ENCODE results near the gene AGK.
"Not testable (repeated sequence)": the region's sequence is repeated elsewhere in the genome, so short reads cannot be mapped to it uniquely, and the experiment has no call there.

The AGK gene

GRCh38 chr7:141534757-141535737 is 16.2 kb upstream of the AGK start:
- H3K27me3 Mint-ChIP-seq: peaks cover 22% of the 10 kb centered on the region
- H3K4me3 Mint-ChIP-seq: no peak overlapping the region
- no peak overlapping the region for H3K27ac Mint-ChIP-seq
- no peaks in the 10 kb centered on the region for H3K9me3 Mint-ChIP-seq
- H3K4me1 Mint-ChIP-seq: no peaks in the 10 kb centered on the region
- no peaks in the 10 kb centered on the region for H3K36me3 Mint-ChIP-seq

GRCh38 chr7:141537906-141538305 is 13.3 kb upstream of the AGK start:
- Mint-ChIP-seq H3K36me3 (no peaks in the 10 kb centered on the region), H3K27ac (no peak overlapping the region), H3K27me3 (peaks cover 16% of the 10 kb centered on the region), H3K4me3 (no peak overlapping the region), H3K4me1 (no peaks in the 10 kb centered on the region), H3K9me3 (no peaks in the 10 kb centered on the region)

GRCh38 chr7:141541375-141541774 is 9.8 kb upstream of the AGK start:
- no peak overlapping the region for H3K4me3 Mint-ChIP-seq
- peaks cover 2% of the 10 kb centered on the region for H3K27me3 Mint-ChIP-seq
- H3K9me3 Mint-ChIP-seq: no peaks in the 10 kb centered on the region
- H3K36me3 Mint-ChIP-seq: no peaks in the 10 kb centered on the region
- no peaks in the 10 kb centered on the region for H3K4me1 Mint-ChIP-seq
- H3K27ac Mint-ChIP-seq: no peak overlapping the region

- no peaks in the 10 kb centered on the region for H3K9me3 Mint-ChIP-seq
Measured at GRCh38 chr7:141544831-141545230, 6.4 kb upstream of the AGK start.

GRCh38 chr7:141549582-141549981 is 1.6 kb upstream of the AGK start:
- H3K27ac Mint-ChIP-seq: no peak overlapping the region
- no peaks in the 10 kb centered on the region for H3K9me3 Mint-ChIP-seq
- no peak overlapping the region for H3K4me3 Mint-ChIP-seq
- H3K27me3 Mint-ChIP-seq: peaks cover 2% of the 10 kb centered on the region
- H3K4me1 Mint-ChIP-seq: peaks cover 33% of the 10 kb centered on the region
- peaks cover 2% of the 10 kb centered on the region for H3K36me3 Mint-ChIP-seq

More at GRCh38 chr7:141544831-141545230, 6.4 kb upstream of the AGK start:
- no peaks in the 10 kb centered on the region for H3K4me1 Mint-ChIP-seq
- peaks cover 2% of the 10 kb centered on the region for H3K27me3 Mint-ChIP-seq
- no peak overlapping the region for H3K27ac Mint-ChIP-seq
- H3K4me3 Mint-ChIP-seq: no peak overlapping the region
- no peaks in the 10 kb centered on the region for H3K36me3 Mint-ChIP-seq

GRCh38 chr7:141550386-141551093 is 670 bp upstream of the AGK start:
- Mint-ChIP-seq H3K4me1 (peaks cover 40% of the 10 kb centered on the region), H3K36me3 (peaks cover 4% of the 10 kb centered on the region)

GRCh38 chr7:141551782-141552181 is 572 bp downstream of the AGK start:
- Mint-ChIP-seq H3K36me3 (peaks cover 12% of the 10 kb centered on the region), H3K9me3 (no peaks in the 10 kb centered on the region), H3K4me1 (peaks cover 45% of the 10 kb centered on the region), H3K4me3 (peak overlapping the region; percentile 93), H3K27me3 (peaks cover 2% of the 10 kb centered on the region), H3K27ac (peak overlapping the region; percentile 82)

More at GRCh38 chr7:141550386-141551093, 670 bp upstream of the AGK start:
- peak overlapping the region; percentile 97 for H3K27ac Mint-ChIP-seq
- H3K4me3 Mint-ChIP-seq: peak overlapping the region; percentile 93
- peaks cover 2% of the 10 kb centered on the region for H3K27me3 Mint-ChIP-seq
- no peaks in the 10 kb centered on the region for H3K9me3 Mint-ChIP-seq

GRCh38 chr7:141557360-141557759 is 6.2 kb downstream of the AGK start:
- Mint-ChIP-seq H3K4me3 (peak overlapping the region; percentile 51), H3K9me3 (no peaks in the 10 kb centered on the region), H3K36me3 (peaks cover 43% of the 10 kb centered on the region), H3K4me1 (peaks cover 76% of the 10 kb centered on the region), H3K27ac (peak overlapping the region; percentile 69), H3K27me3 (no peaks in the 10 kb centered on the region)

- H3K4me3 Mint-ChIP-seq: peak overlapping the region; percentile 51
- H3K4me1 Mint-ChIP-seq: peaks cover 75% of the 10 kb centered on the region
- not testable (repeated sequence) for H3K27me3 Mint-ChIP-seq, H3K9me3 Mint-ChIP-seq
- peak overlapping the region; percentile 69 for H3K27ac Mint-ChIP-seq
- peaks cover 44% of the 10 kb centered on the region for H3K36me3 Mint-ChIP-seq
Measured at GRCh38 chr7:141557831-141558531, 6.8 kb downstream of the AGK start.

- Mint-ChIP-seq H3K27ac (peak overlapping the region; percentile 60), H3K36me3 (peaks cover 50% of the 10 kb centered on the region), H3K27me3 (no peaks in the 10 kb centered on the region), H3K4me3 (peak overlapping the region; percentile 40), H3K4me1 (peaks cover 75% of the 10 kb centered on the region), H3K9me3 (peaks cover under 1% of the 10 kb centered on the region)
Measured at GRCh38 chr7:141558544-141559183, 7.5 kb downstream of the AGK start.

GRCh38 chr7:141559961-141560360 is 8.8 kb downstream of the AGK start:
- Mint-ChIP-seq H3K9me3 (peaks cover 7% of the 10 kb centered on the region), H3K4me1 (peaks cover 79% of the 10 kb centered on the region)

GRCh38 chr7:141562036-141562435 is 10.8 kb downstream of the AGK start:
- H3K9me3 Mint-ChIP-seq: peaks cover 7% of the 10 kb centered on the region
- H3K27ac Mint-ChIP-seq: peak overlapping the region; percentile 42
- H3K4me3 Mint-ChIP-seq: no peak overlapping the region
- no peaks in the 10 kb centered on the region for H3K27me3 Mint-ChIP-seq
- H3K36me3 Mint-ChIP-seq: peaks cover 66% of the 10 kb centered on the region
- H3K4me1 Mint-ChIP-seq: peaks cover 85% of the 10 kb centered on the region

More at GRCh38 chr7:141559961-141560360, 8.8 kb downstream of the AGK start:
- Mint-ChIP-seq H3K27me3 (no peaks in the 10 kb centered on the region), H3K36me3 (peaks cover 62% of the 10 kb centered on the region), H3K4me3 (no peak overlapping the region), H3K27ac (peak overlapping the region; percentile 32)

- Mint-ChIP-seq H3K36me3 (peaks cover 65% of the 10 kb centered on the region), H3K4me1 (peaks cover 84% of the 10 kb centered on the region), H3K27me3 (no peaks in the 10 kb centered on the region), H3K4me3 (no peak overlapping the region), H3K9me3 (peaks cover 7% of the 10 kb centered on the region), H3K27ac (no peak overlapping the region)
Measured at GRCh38 chr7:141562543-141562942, 11.3 kb downstream of the AGK start.

- Mint-ChIP-seq H3K27me3 (no peaks in the 10 kb centered on the region), H3K4me1 (peaks cover 84% of the 10 kb centered on the region), H3K27ac (no peak overlapping the region), H3K9me3 (peaks cover 7% of the 10 kb centered on the region), H3K4me3 (no peak overlapping the region), H3K36me3 (peaks cover 65% of the 10 kb centered on the region)
Measured at GRCh38 chr7:141562972-141563371, 11.8 kb downstream of the AGK start.

Measured in activated naive CD4-positive, alpha-beta T cell treated with anti-CD3 and anti-CD28 coated beads, Interleukin-2, amount 50 U/mL, for 24 hours (primary cell).